IPS DF 6.9 (cell line): Measurements from ENCODE around the gene NCAM2.

Experiments
- DNase-seq: peaks from one replicate; pipeline ENCODE4 v3.0.0-alpha.2; 2013; ENCODE audit warnings: low read depth, low spot score
- H3K27ac ChIP-seq: one replicate; pipeline ENCODE4 v1.5.1; 2013; ENCODE audit warnings: low read length, control low read depth
- H3K27me3 ChIP-seq: 2 replicates; pipeline ENCODE4 v1.6.1; 2013; ENCODE audit warnings: mild to moderate bottlenecking, low read length; ENCODE audit not compliant: control insufficient read depth, insufficient read depth
- H3K36me3 ChIP-seq: 2 replicates; pipeline ENCODE4 v1.6.1; 2013; ENCODE audit warnings: low read length; ENCODE audit not compliant: control insufficient read depth, insufficient read depth
- H3K4me1 ChIP-seq: 2 replicates; pipeline ENCODE4 v1.6.1; 2013; ENCODE audit warnings: low read length; ENCODE audit not compliant: control insufficient read depth, insufficient read depth
- H3K4me3 ChIP-seq: 2 replicates; pipeline ENCODE4 v1.5.1; 2013; ENCODE audit warnings: mild to moderate bottlenecking, low read length
- H3K9me3 ChIP-seq: 2 replicates; pipeline ENCODE4 v1.6.1; 2013; ENCODE audit warnings: low read length, inconsistent platforms; ENCODE audit not compliant: control insufficient read depth, insufficient read depth
- WGBS: extraction: QIAGEN DNeasy Blood & Tissue Kit; methylation state at CpG from one replicate; pipeline ENCODE4 v1.1.7; 2013; ENCODE audit warnings: mixed read lengths, missing lambda C conversion rate; ENCODE audit not compliant: insufficient read length, insufficient coverage; 5-methylcytosine and 5-hydroxymethylcytosine counted together

Gene NCAM2

GRCh38 chr21:21025742-21026141, 27.5 kb downstream of the NCAM2 start:
- no peak overlapping the region for H3K27ac ChIP-seq
- no CpG with 5 or more reads among the region's 2 CpGs for WGBS
- H3K4me1 ChIP-seq, result no peaks in the 10 kb centered on the region; the same call in 1 of the 2 replicates
- H3K9me3 ChIP-seq, result no peaks in the 10 kb centered on the region
- H3K36me3 ChIP-seq, result no peaks in the 10 kb centered on the region
- H3K27me3 ChIP-seq, result no peaks in the 10 kb centered on the region
- no peak for DNase-seq
- no peak overlapping the region for H3K4me3 ChIP-seq

GRCh38 chr21:21028275-21028820, 30.1 kb downstream of the NCAM2 start:
- no peak for DNase-seq
- no CpG with 5 or more reads among the region's 5 CpGs for WGBS
- H3K27ac ChIP-seq, result no peak overlapping the region
- H3K4me3 ChIP-seq, result no peak overlapping the region
- no peaks in the 10 kb centered on the region for H3K36me3 ChIP-seq
- no peaks in the 10 kb centered on the region for H3K27me3 ChIP-seq
- no peaks in the 10 kb centered on the region; the same call in 1 of the 2 replicates for H3K4me1 ChIP-seq
- H3K9me3 ChIP-seq, result no peaks in the 10 kb centered on the region

DNA sequence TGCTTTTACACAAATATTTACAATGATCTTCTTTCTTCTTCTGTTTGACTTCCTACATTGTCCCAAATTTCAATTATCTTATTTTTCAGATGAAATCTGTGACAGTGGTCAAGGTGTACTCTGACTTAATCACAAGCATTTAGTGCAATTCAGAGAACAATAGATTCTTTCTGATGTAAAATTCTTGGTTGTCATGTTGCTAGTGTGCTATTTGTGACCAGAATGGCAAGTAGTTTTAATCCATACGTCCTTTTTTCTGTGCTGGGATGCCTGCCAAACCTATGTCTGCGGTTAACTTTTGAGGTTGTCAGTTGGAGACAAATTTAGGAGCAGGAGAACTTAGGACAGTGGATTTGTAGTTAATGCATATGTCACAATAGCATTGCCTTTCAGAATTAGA, 31.0 kb downstream of the NCAM2 start:
- Histone ChIP-seq H3K36me3 (no peaks in the 10 kb centered on the region), H3K4me3 (no peak overlapping the region), H3K9me3 (no peaks in the 10 kb centered on the region), H3K27ac (no peak overlapping the region), H3K4me1 (no peaks in the 10 kb centered on the region; the same call in 1 of the 2 replicates), H3K27me3 (no peaks in the 10 kb centered on the region)
- no CpG with 5 or more reads among the region's 2 CpGs for WGBS
- DNase-seq, result no peak

- WGBS, result no CpG with 5 or more reads among the region's 5 CpGs
- Histone ChIP-seq H3K27me3 (no peaks in the 10 kb centered on the region), H3K9me3 (no peaks in the 10 kb centered on the region), H3K4me1 (no peaks in the 10 kb centered on the region; the same call in 1 of the 2 replicates), H3K36me3 (no peaks in the 10 kb centered on the region), H3K27ac (no peak overlapping the region), H3K4me3 (no peak overlapping the region)
- DNase-seq, result no peak
Measured at GRCh38 chr21:21030311-21030710, 32.1 kb downstream of the NCAM2 start.

DNA sequence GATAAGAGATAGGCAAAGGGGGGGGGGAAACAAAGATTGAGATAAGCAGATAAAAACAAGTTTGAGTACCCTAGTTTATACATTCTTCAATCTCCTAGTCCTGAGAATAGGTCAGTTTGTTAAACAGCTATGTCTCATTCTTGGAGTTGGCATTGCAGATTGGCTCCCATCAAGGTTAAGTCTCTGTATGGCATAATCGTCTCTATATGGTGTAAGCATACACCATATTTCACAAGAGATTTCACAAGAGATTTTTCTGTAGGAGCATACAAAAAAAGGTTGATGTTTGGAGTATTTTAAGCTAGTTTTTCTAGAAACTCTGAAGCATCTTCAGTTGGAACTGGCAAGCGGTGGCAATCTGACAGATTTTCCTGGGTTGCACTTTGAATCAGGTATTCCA, 35.8 kb downstream of the NCAM2 start:
- WGBS, result no CpG with 5 or more reads among the region's 2 CpGs
- no peak for DNase-seq
- no peaks in the 10 kb centered on the region; the same call in 1 of the 2 replicates for H3K4me1 ChIP-seq
- H3K4me3 ChIP-seq, result no peak overlapping the region
- H3K27ac ChIP-seq, result no peak overlapping the region
- H3K27me3 ChIP-seq, result no peaks in the 10 kb centered on the region
- H3K9me3 ChIP-seq, result no peaks in the 10 kb centered on the region
- H3K36me3 ChIP-seq, result no peaks in the 10 kb centered on the region

- Histone ChIP-seq H3K4me3 (no peak overlapping the region), H3K9me3 (no peaks in the 10 kb centered on the region), H3K4me1 (no peaks in the 10 kb centered on the region), H3K27me3 (no peaks in the 10 kb centered on the region), H3K27ac (no peak overlapping the region), H3K36me3 (no peaks in the 10 kb centered on the region)
- no CpG with 5 or more reads among the region's 6 CpGs for WGBS
- DNase-seq, result no peak
Measured at GRCh38 chr21:21039624-21040170, 41.5 kb downstream of the NCAM2 start.

DNA sequence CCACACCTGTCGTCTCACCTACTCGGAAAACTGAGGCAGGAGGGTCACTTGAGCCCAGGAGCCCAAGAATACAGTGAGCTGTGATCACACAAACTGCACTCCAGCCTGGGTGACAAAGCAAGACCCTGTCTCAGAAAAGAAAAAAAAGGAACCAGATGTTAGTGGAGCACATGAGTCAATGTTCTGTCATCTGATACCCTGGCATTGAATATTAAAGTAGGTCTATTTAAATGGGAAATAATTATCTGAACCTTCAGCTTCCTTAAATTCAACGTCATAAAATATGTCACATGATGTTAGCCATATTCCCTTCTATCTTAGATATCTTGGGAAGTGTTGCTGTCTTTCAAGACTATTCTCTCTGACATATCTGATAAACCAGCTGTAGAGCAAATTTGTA, 47.3 kb downstream of the NCAM2 start:
- H3K4me3 ChIP-seq, result no peak overlapping the region
- H3K4me1 ChIP-seq, result no peaks in the 10 kb centered on the region
- H3K27me3 ChIP-seq, result no peaks in the 10 kb centered on the region
- no CpG with 5 or more reads among the region's 3 CpGs for WGBS
- no peaks in the 10 kb centered on the region for H3K9me3 ChIP-seq
- no peak for DNase-seq
- H3K36me3 ChIP-seq, result no peaks in the 10 kb centered on the region
- H3K27ac ChIP-seq, result no peak overlapping the region

- H3K4me3 ChIP-seq, result no peak overlapping the region
- no peak for DNase-seq
- no peaks in the 10 kb centered on the region for H3K9me3 ChIP-seq
- H3K4me1 ChIP-seq, result no peaks in the 10 kb centered on the region
- no CpG with 5 or more reads among the region's 2 CpGs for WGBS
- H3K36me3 ChIP-seq, result no peaks in the 10 kb centered on the region
- H3K27me3 ChIP-seq, result no peaks in the 10 kb centered on the region
- no peak overlapping the region for H3K27ac ChIP-seq
Measured at GRCh38 chr21:21046063-21046462, 47.9 kb downstream of the NCAM2 start.

- DNase-seq, result no peak
- H3K27ac ChIP-seq, result no peak overlapping the region
- no CpG with 5 or more reads among the region's 4 CpGs for WGBS
- H3K27me3 ChIP-seq, result no peaks in the 10 kb centered on the region
- no peak overlapping the region for H3K4me3 ChIP-seq
- no peaks in the 10 kb centered on the region for H3K4me1 ChIP-seq
- no peaks in the 10 kb centered on the region for H3K36me3 ChIP-seq
- no peaks in the 10 kb centered on the region for H3K9me3 ChIP-seq
Measured at GRCh38 chr21:21051109-21052055, 53.2 kb downstream of the NCAM2 start.

GRCh38 chr21:21052672-21053071, 54.5 kb downstream of the NCAM2 start:
- no peak overlapping the region for H3K27ac ChIP-seq
- H3K4me1 ChIP-seq, result no peaks in the 10 kb centered on the region
- no peak for DNase-seq
- H3K9me3 ChIP-seq, result no peaks in the 10 kb centered on the region
- WGBS, result no CpG with 5 or more reads among the region's 2 CpGs
- no peaks in the 10 kb centered on the region for H3K27me3 ChIP-seq
- H3K36me3 ChIP-seq, result no peaks in the 10 kb centered on the region
- no peak overlapping the region for H3K4me3 ChIP-seq
